Endothelial cell of umbilical vein (primary cell): Measurements from ENCODE around the gene KRTAP10-7. TPM values are rescaled to one million over a fixed set of nuclear protein-coding genes. Genes with fewer than 3 reads are reported as not detected.

ENCODE experiments used
- BruUV-seq: library from RNA; stranded (reverse); fragments of 400-500 nt; replicated peaks from 2 replicates; lab custom pipeline; 2021; lab: Mats Ljungman, UMichigan
- CTCF ChIA-PET: fragments of 300-600, 350-600 bp; sonication (Branson Sonifier 250); formaldehyde crosslinking; loops from one replicate; lab custom pipeline; 2021; ENCODE audit warnings: antibody characterized with exemption, inconsistent platforms; lab: Charles Lee
- POLR2A ChIA-PET: fragments of 300-600, 350-600 bp; sonication (Branson Sonifier 250); formaldehyde crosslinking; loops from one replicate; lab custom pipeline; 2021; ENCODE audit warnings: antibody characterized with exemption, inconsistent platforms; lab: Charles Lee
- DNase-seq: peaks from one replicate; pipeline ENCODE4 v3.0.0-alpha.2; 2011; ENCODE audit warnings: low read depth, low spot score
- FAIRE-seq: peaks from 2 replicates; lab custom pipeline; 2011; peaks lifted over from hg19 to GRCh38; lab: Jason Lieb, UNC
- H2AFZ ChIP-seq: 2 replicates; pipeline ENCODE4 v1.6.0; 2012; ENCODE audit warnings: low read depth, low read length, control low read depth, inconsistent platforms
- H3K27ac ChIP-seq: 2 replicates; pipeline ENCODE4 v1.5.1; 2011; ENCODE audit warnings: low read depth, mild to moderate bottlenecking, control low read depth, low read length, moderate library complexity; ENCODE audit not compliant: insufficient read depth
- H3K27me3 ChIP-seq, 2 experiments: 2 replicates each; pipeline versions ENCODE4 v1.6.0 to v1.6.1; 2011; ENCODE audit warnings: low read length in 2 of 2, mixed read lengths in 1 of 2; ENCODE audit not compliant: control insufficient read depth in 2 of 2, insufficient read depth in 2 of 2
- H3K36me3 ChIP-seq, 2 experiments: 2 replicates in 1 of 2; 3 replicates in 1 of 2; pipeline ENCODE4 v1.5.1; 2011; ENCODE audit warnings: low read length in 2 of 2, mild to moderate bottlenecking in 1 of 2, moderate library complexity in 1 of 2; ENCODE audit not compliant: control insufficient read depth in 2 of 2, insufficient read depth in 2 of 2; ENCODE audit errors: extremely low read depth in 1 of 2
- H3K4me1 ChIP-seq: 3 replicates; pipeline ENCODE4 v1.5.1; 2011; ENCODE audit warnings: mild to moderate bottlenecking, low read length; ENCODE audit not compliant: control insufficient read depth, insufficient read depth; ENCODE audit errors: extremely low read depth
- H3K4me2 ChIP-seq: 2 replicates; pipeline ENCODE4 v1.6.1; 2011; ENCODE audit warnings: low read length, control low read depth, mixed read lengths; ENCODE audit not compliant: insufficient read depth
- H3K4me3 ChIP-seq, 3 experiments: fragments of 200-600 bp in 1 of 3; sonication (generic), shearing (Covaris generic) in 1 of 3; replicated peaks in 1 of 3; 2 replicates each; pipeline ENCODE4 v1.5.1; 2011 to 2016; ENCODE audit warnings: control low read depth in 3 of 3, low read length in 3 of 3, mild to moderate bottlenecking in 2 of 3, inconsistent platforms in 1 of 3, low read depth in 1 of 3, moderate library complexity in 1 of 3; ENCODE audit not compliant: insufficient read depth in 1 of 3
- H3K79me2 ChIP-seq: 2 replicates; pipeline ENCODE4 v1.6.0; 2012; ENCODE audit warnings: low read length, inconsistent platforms; ENCODE audit not compliant: control insufficient read depth, insufficient read depth
- H3K9ac ChIP-seq: replicated peaks from 2 replicates; pipeline ENCODE3; 2011; ENCODE audit warnings: low read length, control low read depth; ENCODE audit not compliant: insufficient read depth; ENCODE audit errors: extremely low read depth
- H3K9me1 ChIP-seq: replicated peaks from 3 replicates; pipeline ENCODE4 v1.6.0; 2011; ENCODE audit warnings: mild to moderate bottlenecking, low read length; ENCODE audit not compliant: control insufficient read depth, insufficient read depth; ENCODE audit errors: extremely low read depth
- H3K9me3 ChIP-seq: replicated peaks from 2 replicates; pipeline ENCODE4 v1.5.1; 2012; ENCODE audit warnings: low read length, inconsistent platforms; ENCODE audit not compliant: control insufficient read depth, insufficient read depth
- H4K20me1 ChIP-seq: replicated peaks from 2 replicates; pipeline ENCODE3; 2011; ENCODE audit warnings: mild to moderate bottlenecking, low read length; ENCODE audit not compliant: control insufficient read depth, insufficient read depth; ENCODE audit errors: extremely low read depth
- CTCF ChIP-seq, 2 donors: IDR thresholded peaks; 1 replicate in 1 of 2; 2 replicates in 1 of 2; pipeline ENCODE4 v1.5.1; 2011; ENCODE audit warnings: low read length in 2 of 2, mild to moderate bottlenecking in 2 of 2, moderate library complexity in 2 of 2, control low read depth in 1 of 2, inconsistent platforms in 1 of 2, low read depth in 1 of 2; ENCODE audit not compliant: insufficient read depth in 1 of 2; ENCODE audit errors: extremely low read depth in 1 of 2
- EZH2 ChIP-seq: IDR thresholded peaks from 2 replicates; pipeline ENCODE4 v1.6.1; 2012; ENCODE audit warnings: borderline replicate concordance, low read depth, mild to moderate bottlenecking, moderate library complexity, low read length, inconsistent platforms; ENCODE audit not compliant: severe bottlenecking
- FOS ChIP-seq: IDR thresholded peaks from 2 replicates; pipeline ENCODE4 v1.6.1; 2011; ENCODE audit warnings: mild to moderate bottlenecking, low read length, moderate library complexity, borderline replicate concordance; ENCODE audit not compliant: insufficient read depth
- MAX ChIP-seq: IDR thresholded peaks from 2 replicates; pipeline ENCODE4 v1.6.1; 2011; ENCODE audit not compliant: insufficient read depth, insufficient read length
- MYC ChIP-seq: IDR thresholded peaks from one replicate; pipeline ENCODE4 v1.6.1; 2011; ENCODE audit warnings: mild to moderate bottlenecking, low read depth, low read length
- POLR2A ChIP-seq: IDR thresholded peaks from 2 replicates; pipeline ENCODE4 v1.6.1; 2012; ENCODE audit warnings: low read depth, mild to moderate bottlenecking, control low read depth, low read length
- POLR2AphosphoS5 ChIP-seq: IDR thresholded peaks from 2 replicates; pipeline ENCODE4 v1.6.1; 2012; ENCODE audit warnings: low read depth, mild to moderate bottlenecking, control low read depth, low read length, moderate library complexity; ENCODE audit not compliant: insufficient read depth
- dilution Hi-C: fragments of 300-500 bp; cut with MboI; formaldehyde crosslinking; loops from one replicate; pipeline ENCODE4 v1.15.0; 2019; ENCODE audit warnings: low sequenced_read_pairs; ENCODE audit not compliant: extremely low pct_ligation_motif_present
- intact Hi-C: fragments of 100-400 bp; cut with micrococcal nuclease; formaldehyde crosslinking; loops from one replicate; pipeline ENCODE4 v1.10.0; 2022
- polyA plus RNA-seq, 4 experiments: library from polyadenylated mRNA; depleted of rRNA in 3 of 4; stranded (reverse) in 3 of 4; unstranded in 1 of 4; fragments of >200 nt; gene quantifications; 2 replicates each; pipeline versions ENCODE4 v1.2.1 to v1.2.3, GENCODE V29; 2011 to 2012; ENCODE audit warnings: missing spikeins in 1 of 4
- total RNA-seq: library from RNA; stranded (reverse); gene quantifications from 2 replicates; pipeline ENCODE4 v1.2.3, GENCODE V29; 2021

The KRTAP10-7 gene
- total and polyA plus RNA-seq, 2 donors (not counting 3 experiments of a cell fraction or from before 2014, with no cell fraction given), result not detected

- no peaks in the 10 kb centered on the region for H3K4me1 ChIP-seq
- H3K27me3 ChIP-seq, result peaks cover 0 to 3% of the 10 kb centered on the region in 2 experiments
- H2AFZ ChIP-seq, result no peak overlapping the region
- dilution Hi-C loops, result no loop called here
- H3K9me1 ChIP-seq, result no peaks in the 10 kb centered on the region
- H3K4me3 ChIP-seq, result no peak overlapping the region
- DNase-seq, result no peak
- CTCF ChIA-PET, result no interaction called here
- TF ChIP-seq FOS (no peak), POLR2A (no peak), EZH2 (no peak), CTCF (IDR thresholded peaks at IDR 0.05; ENCODE audit: extremely low read depth in 1 of 2, insufficient read depth in 1 of 2, low read depth in 1 of 2, low read length in 2 of 2) (no peak), MYC (no peak), MAX (no peak), POLR2AphosphoS5 (no peak)
- no peak for FAIRE-seq
- intact Hi-C loops, result no loop called here
- no peak overlapping the region for H3K9ac ChIP-seq
- POLR2A ChIA-PET, result no interaction called here
- no peak overlapping the region for H3K27ac ChIP-seq
- BruUV-seq, result no TSS peak
- no peaks in the 10 kb centered on the region for H4K20me1 ChIP-seq
- H3K9me3 ChIP-seq, result no peaks in the 10 kb centered on the region
- no peak overlapping the region for H3K4me2 ChIP-seq
- no peaks in the 10 kb centered on the region for H3K36me3 ChIP-seq
- H3K79me2 ChIP-seq, result no peaks in the 10 kb centered on the region
Observed at GRCh38 chr21:44569861-44570517, 30.4 kb upstream of the KRTAP10-7 start.
